ENCODE results near the gene GATA6. TPM values are rescaled to one million over a fixed set of nuclear protein-coding genes. Genes with fewer than 3 reads are reported as not detected.

The GATA6 gene
- total and polyA plus RNA-seq, 2 of the 13 experiments (the other 11 are each of a cell fraction or from before 2014, with no cell fraction given), result 0.84 to 3.2 TPM

GRCh38 chr18:22233266-22233665 is 63.9 kb downstream of the GATA6 start:
- H3K9me3 ChIP-seq (ENCODE audit: low read length), result no peaks in the 10 kb centered on the region

More at GRCh38 chr18:22233266-22233665, 63.9 kb downstream of the GATA6 start:
- Histone ChIP-seq H3K79me2 (ENCODE audit: insufficient read depth, low read length) (no peaks in the 10 kb centered on the region), H3K4me2 (ENCODE audit: low read depth, low read length) (peak overlapping the region; percentile 19; the same call in 1 of the 2 replicates), H3K4me3 (replicated peaks in 1 of 3; ENCODE audit: insufficient read depth in 1 of 3, low read depth in 2 of 3, low read length in 3 of 3) (no peak overlapping the region), H3K4me1 (ENCODE audit: insufficient read depth, low read length) (peaks cover 11% of the 10 kb centered on the region), H3K27me3 (ENCODE audit: control insufficient read depth in 1 of 2, insufficient read depth in 2 of 2, low read length in 2 of 2) (no peaks in the 10 kb centered on the region), H2AFZ (ENCODE audit: low read length) (no peak overlapping the region), H3K9ac (ENCODE audit: insufficient read depth, low read depth, low read length) (no peak overlapping the region), H3K36me3 (replicated peaks in 1 of 2; ENCODE audit: control insufficient read depth in 1 of 2, insufficient read depth in 2 of 2, low read length in 2 of 2) (no peaks in the 10 kb centered on the region), H4K20me1 (ENCODE audit: insufficient read depth, low read length) (no peaks in the 10 kb centered on the region), H3K27ac (ENCODE audit: extremely low read length, insufficient read depth, low read length) (no peak overlapping the region)
- WGBS (ENCODE audit: low lambda C conversion rate), result 20% methylated on average over 7 of the region's 8 CpGs
- TF ChIP-seq ZSCAN12 (CRISPR knock-in tag; IDR thresholded peaks at IDR 0.05), result no peak
- TF ChIP-seq ZNF770 (CRISPR knock-in tag; IDR thresholded peaks at IDR 0.05), result no peak
- no peak for TF ChIP-seq ELF3 (CRISPR knock-in tag; IDR thresholded peaks at IDR 0.05)
- TF ChIP-seq CTCF (CRISPR knock-in tag; IDR thresholded peaks at IDR 0.05), result peak; percentile 32
- POLR2A ChIA-PET, result no interaction called here
- no TSS peak for BruUV-seq (replicated peaks)
- ATAC-seq, result no peak
- no peak for FAIRE-seq
- CTCF ChIA-PET (ENCODE audit: low intra/inter-chr PET ratio, low total read pairs), result no interaction called here
- intact Hi-C loops (cut with micrococcal nuclease; ENCODE audit: unreplicated experiment) (no loop called here), in situ Hi-C loops (cut with HindIII; ENCODE audit: extremely low pct_ligation_motif_present, low pct_unique_long_range_greater_than_20kb) (no loop called here)
- no peak for DNase-seq (ENCODE audit: low spot score)
